Measurements from ENCODE around the gene PAK1. TPM values are rescaled to one million over a fixed set of nuclear protein-coding genes. Genes with fewer than 3 reads are reported as not detected.
A peak's percentile ranks its signal among the peaks of the same experiment; 100 is the strongest.

Gene PAK1
- total RNA-seq, 1 donor from 2014 or later = 7.7 TPM

DNA sequence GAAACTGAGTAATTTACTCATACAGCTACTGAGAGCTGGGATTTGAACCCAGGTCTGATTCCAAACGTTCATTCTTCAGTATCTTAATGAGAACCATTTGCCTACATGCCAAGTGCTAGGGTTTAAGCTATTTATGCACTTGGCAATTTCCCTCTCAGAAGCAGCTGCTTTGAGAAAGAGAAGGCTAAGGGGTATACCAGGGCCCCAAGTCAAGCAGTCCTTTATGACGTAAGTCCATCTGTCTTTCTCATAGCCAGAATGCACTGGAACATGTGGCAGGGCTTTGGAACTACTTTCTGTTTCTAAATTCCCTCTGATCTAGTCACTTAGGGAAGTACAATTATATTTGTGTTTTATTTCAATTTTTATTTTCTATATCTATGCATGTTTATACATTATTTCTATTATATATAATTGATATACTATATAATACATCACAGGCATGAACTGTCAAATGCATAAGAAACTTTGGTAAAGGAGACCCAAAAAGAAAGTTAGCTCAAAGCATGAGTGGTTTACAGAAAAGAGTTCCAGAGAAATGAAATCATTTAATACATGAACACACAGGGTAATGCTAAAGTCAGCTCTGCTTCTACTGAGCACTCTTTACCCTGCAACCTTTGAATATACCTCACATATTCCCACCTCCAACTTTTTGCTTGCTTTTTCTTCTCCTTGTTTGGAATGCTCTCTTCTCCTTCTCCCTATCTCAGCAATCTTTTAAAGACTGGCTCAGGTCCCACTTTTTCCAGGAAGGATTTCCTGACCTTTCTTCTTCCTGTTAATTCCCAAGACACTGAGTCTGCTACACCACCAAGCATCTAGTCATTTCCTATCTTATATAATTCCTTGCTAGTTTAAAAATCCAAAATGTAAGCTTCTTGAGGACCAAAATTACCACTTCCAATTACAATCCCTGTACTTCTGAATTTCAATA, 91.9 kb downstream of the PAK1 start:
- peak overlapping the region; percentile 49 for H3K27ac ChIP-seq (replicated peaks)
- TF ChIP-seq, protein P1, sequence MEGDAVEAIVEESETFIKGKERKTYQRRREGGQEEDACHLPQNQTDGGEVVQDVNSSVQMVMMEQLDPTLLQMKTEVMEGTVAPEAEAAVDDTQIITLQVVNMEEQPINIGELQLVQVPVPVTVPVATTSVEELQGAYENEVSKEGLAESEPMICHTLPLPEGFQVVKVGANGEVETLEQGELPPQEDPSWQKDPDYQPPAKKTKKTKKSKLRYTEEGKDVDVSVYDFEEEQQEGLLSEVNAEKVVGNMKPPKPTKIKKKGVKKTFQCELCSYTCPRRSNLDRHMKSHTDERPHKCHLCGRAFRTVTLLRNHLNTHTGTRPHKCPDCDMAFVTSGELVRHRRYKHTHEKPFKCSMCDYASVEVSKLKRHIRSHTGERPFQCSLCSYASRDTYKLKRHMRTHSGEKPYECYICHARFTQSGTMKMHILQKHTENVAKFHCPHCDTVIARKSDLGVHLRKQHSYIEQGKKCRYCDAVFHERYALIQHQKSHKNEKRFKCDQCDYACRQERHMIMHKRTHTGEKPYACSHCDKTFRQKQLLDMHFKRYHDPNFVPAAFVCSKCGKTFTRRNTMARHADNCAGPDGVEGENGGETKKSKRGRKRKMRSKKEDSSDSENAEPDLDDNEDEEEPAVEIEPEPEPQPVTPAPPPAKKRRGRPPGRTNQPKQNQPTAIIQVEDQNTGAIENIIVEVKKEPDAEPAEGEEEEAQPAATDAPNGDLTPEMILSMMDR (IDR thresholded peaks at IDR 0.05; ENCODE audit: borderline replicate concordance) = no peak

DNA sequence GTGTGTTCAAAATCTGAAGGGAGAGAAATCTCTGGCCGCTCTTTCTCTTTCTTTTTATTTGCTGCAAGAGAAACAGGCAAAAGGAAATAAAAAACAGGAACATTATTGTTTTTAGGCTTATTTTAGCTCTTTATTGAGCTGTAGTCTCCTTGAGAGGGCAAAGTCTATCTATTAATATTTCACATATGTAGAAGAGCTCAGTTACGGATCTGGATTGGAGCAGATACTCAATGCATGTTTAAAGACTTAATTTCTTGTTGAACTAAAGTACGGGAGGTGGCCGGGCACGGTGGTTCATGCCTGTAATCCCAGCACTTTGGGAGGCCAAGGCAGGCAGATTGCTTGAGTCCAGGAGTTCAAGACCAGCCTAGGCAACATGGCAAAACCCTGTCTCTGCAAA, 94.0 kb downstream of the PAK1 start:
- H3K9me3 ChIP-seq (replicated peaks) = no peaks in the 10 kb centered on the region
- H3K36me3 ChIP-seq = no peaks in the 10 kb centered on the region
- no peak overlapping the region for H3K27ac ChIP-seq (replicated peaks)
- intact Hi-C loops (cut with micrococcal nuclease) = no loop called here
- H3K4me1 ChIP-seq = peaks cover 15% of the 10 kb centered on the region
- H3K27me3 ChIP-seq (ENCODE audit: low read depth) = no peaks in the 10 kb centered on the region
- no peak overlapping the region for H3K4me3 ChIP-seq
- TF ChIP-seq, protein P1 (IDR thresholded peaks at IDR 0.05; ENCODE audit: borderline replicate concordance) = no peak
- DNase-seq = no peak

More for the DNA sequence above, 91.9 kb downstream of the PAK1 start:
- Histone ChIP-seq H3K4me3 (no peak overlapping the region), H3K36me3 (no peaks in the 10 kb centered on the region), H3K9me3 (replicated peaks) (no peaks in the 10 kb centered on the region), H3K27me3 (ENCODE audit: low read depth) (no peaks in the 10 kb centered on the region), H3K4me1 (peaks cover 15% of the 10 kb centered on the region)
- DNase-seq = no peak
- intact Hi-C loops (cut with micrococcal nuclease) = no loop called here

GRCh38 chr11:77379253-77379652, 94.6 kb downstream of the PAK1 start:
- intact Hi-C loops (cut with micrococcal nuclease) = no loop called here
- Histone ChIP-seq H3K27ac (replicated peaks) (no peak overlapping the region), H3K36me3 (no peaks in the 10 kb centered on the region), H3K27me3 (ENCODE audit: low read depth) (no peaks in the 10 kb centered on the region), H3K9me3 (replicated peaks) (no peaks in the 10 kb centered on the region), H3K4me3 (no peak overlapping the region), H3K4me1 (peaks cover 15% of the 10 kb centered on the region)
- TF ChIP-seq, protein P1 (IDR thresholded peaks at IDR 0.05; ENCODE audit: borderline replicate concordance) = no peak
- no peak for DNase-seq

- H3K9me3 ChIP-seq (replicated peaks) = no peaks in the 10 kb centered on the region
- H3K36me3 ChIP-seq = no peaks in the 10 kb centered on the region
- no peaks in the 10 kb centered on the region for H3K27me3 ChIP-seq (ENCODE audit: low read depth)
- intact Hi-C loops (cut with micrococcal nuclease) = no loop called here
- TF ChIP-seq, protein P1 (IDR thresholded peaks at IDR 0.05; ENCODE audit: borderline replicate concordance) = no peak
- DNase-seq = no peak
- no peak overlapping the region for H3K4me3 ChIP-seq
- H3K4me1 ChIP-seq = peaks cover 13% of the 10 kb centered on the region
- no peak overlapping the region for H3K27ac ChIP-seq (replicated peaks)
These were observed 96.2 kb downstream of the PAK1 start for GRCh38 chr11:77377734-77378133.

GRCh38 chr11:77375107-77375506, 98.8 kb downstream of the PAK1 start:
- no peaks in the 10 kb centered on the region for H3K9me3 ChIP-seq (replicated peaks)
- DNase-seq = no peak
- TF ChIP-seq, protein P1 (IDR thresholded peaks at IDR 0.05; ENCODE audit: borderline replicate concordance) = no peak
- no peaks in the 10 kb centered on the region for H3K4me1 ChIP-seq
- H3K36me3 ChIP-seq = no peaks in the 10 kb centered on the region
- H3K27ac ChIP-seq (replicated peaks) = no peak overlapping the region
- intact Hi-C loops (cut with micrococcal nuclease) = no loop called here
- no peak overlapping the region for H3K4me3 ChIP-seq
- H3K27me3 ChIP-seq (ENCODE audit: low read depth) = no peaks in the 10 kb centered on the region

All from left ventricle myocardium inferior (tissue), 1 donor.